ENCODE data around the gene LRRC53. TPM values are rescaled to one million over a fixed set of nuclear protein-coding genes. Genes with fewer than 3 reads are reported as not detected.

The LRRC53 gene
- total and polyA plus RNA-seq, 2 experiments from 2014 or later: not detected

GRCh38 chr1:74548961-74549750 lies 36.7 kb upstream of the LRRC53 start:
- no peaks in the 10 kb centered on the region for H3K9me3 Mint-ChIP-seq
- peaks cover 2% of the 10 kb centered on the region for H3K27me3 Mint-ChIP-seq (ENCODE audit: insufficient read depth, low read depth, poor library complexity)
- H3K27ac Mint-ChIP-seq: no peak overlapping the region
- Histone ChIP-seq H3K27me3 (ENCODE audit: insufficient read depth) (no peaks in the 10 kb centered on the region), H3K4me2 (no peak overlapping the region), H3K79me2 (replicated peaks; ENCODE audit: insufficient read depth) (no peaks in the 10 kb centered on the region), H3K27ac (ENCODE audit: low read depth) (no peak overlapping the region), H3K4me1 (ENCODE audit: insufficient read depth) (no peaks in the 10 kb centered on the region), H3F3A (replicated peaks; ENCODE audit: low read depth) (no peaks in the 10 kb centered on the region), H3K9me2 (ENCODE audit: insufficient read depth) (no peaks in the 10 kb centered on the region), H3K4me3 (no peak overlapping the region), H2AFZ (peak overlapping the region; percentile 9; the same call in 1 of the 2 replicates), H3K36me3 (ENCODE audit: insufficient read depth) (no peaks in the 10 kb centered on the region), H4K20me1 (replicated peaks; ENCODE audit: insufficient read depth) (no peaks in the 10 kb centered on the region)
- ATAC-seq (no peak), DNase-seq (ENCODE audit: low spot score) (no peak)
- H3K36me3 Mint-ChIP-seq (ENCODE audit: low read depth): no peaks in the 10 kb centered on the region
- TF ChIP-seq, protein P1, sequence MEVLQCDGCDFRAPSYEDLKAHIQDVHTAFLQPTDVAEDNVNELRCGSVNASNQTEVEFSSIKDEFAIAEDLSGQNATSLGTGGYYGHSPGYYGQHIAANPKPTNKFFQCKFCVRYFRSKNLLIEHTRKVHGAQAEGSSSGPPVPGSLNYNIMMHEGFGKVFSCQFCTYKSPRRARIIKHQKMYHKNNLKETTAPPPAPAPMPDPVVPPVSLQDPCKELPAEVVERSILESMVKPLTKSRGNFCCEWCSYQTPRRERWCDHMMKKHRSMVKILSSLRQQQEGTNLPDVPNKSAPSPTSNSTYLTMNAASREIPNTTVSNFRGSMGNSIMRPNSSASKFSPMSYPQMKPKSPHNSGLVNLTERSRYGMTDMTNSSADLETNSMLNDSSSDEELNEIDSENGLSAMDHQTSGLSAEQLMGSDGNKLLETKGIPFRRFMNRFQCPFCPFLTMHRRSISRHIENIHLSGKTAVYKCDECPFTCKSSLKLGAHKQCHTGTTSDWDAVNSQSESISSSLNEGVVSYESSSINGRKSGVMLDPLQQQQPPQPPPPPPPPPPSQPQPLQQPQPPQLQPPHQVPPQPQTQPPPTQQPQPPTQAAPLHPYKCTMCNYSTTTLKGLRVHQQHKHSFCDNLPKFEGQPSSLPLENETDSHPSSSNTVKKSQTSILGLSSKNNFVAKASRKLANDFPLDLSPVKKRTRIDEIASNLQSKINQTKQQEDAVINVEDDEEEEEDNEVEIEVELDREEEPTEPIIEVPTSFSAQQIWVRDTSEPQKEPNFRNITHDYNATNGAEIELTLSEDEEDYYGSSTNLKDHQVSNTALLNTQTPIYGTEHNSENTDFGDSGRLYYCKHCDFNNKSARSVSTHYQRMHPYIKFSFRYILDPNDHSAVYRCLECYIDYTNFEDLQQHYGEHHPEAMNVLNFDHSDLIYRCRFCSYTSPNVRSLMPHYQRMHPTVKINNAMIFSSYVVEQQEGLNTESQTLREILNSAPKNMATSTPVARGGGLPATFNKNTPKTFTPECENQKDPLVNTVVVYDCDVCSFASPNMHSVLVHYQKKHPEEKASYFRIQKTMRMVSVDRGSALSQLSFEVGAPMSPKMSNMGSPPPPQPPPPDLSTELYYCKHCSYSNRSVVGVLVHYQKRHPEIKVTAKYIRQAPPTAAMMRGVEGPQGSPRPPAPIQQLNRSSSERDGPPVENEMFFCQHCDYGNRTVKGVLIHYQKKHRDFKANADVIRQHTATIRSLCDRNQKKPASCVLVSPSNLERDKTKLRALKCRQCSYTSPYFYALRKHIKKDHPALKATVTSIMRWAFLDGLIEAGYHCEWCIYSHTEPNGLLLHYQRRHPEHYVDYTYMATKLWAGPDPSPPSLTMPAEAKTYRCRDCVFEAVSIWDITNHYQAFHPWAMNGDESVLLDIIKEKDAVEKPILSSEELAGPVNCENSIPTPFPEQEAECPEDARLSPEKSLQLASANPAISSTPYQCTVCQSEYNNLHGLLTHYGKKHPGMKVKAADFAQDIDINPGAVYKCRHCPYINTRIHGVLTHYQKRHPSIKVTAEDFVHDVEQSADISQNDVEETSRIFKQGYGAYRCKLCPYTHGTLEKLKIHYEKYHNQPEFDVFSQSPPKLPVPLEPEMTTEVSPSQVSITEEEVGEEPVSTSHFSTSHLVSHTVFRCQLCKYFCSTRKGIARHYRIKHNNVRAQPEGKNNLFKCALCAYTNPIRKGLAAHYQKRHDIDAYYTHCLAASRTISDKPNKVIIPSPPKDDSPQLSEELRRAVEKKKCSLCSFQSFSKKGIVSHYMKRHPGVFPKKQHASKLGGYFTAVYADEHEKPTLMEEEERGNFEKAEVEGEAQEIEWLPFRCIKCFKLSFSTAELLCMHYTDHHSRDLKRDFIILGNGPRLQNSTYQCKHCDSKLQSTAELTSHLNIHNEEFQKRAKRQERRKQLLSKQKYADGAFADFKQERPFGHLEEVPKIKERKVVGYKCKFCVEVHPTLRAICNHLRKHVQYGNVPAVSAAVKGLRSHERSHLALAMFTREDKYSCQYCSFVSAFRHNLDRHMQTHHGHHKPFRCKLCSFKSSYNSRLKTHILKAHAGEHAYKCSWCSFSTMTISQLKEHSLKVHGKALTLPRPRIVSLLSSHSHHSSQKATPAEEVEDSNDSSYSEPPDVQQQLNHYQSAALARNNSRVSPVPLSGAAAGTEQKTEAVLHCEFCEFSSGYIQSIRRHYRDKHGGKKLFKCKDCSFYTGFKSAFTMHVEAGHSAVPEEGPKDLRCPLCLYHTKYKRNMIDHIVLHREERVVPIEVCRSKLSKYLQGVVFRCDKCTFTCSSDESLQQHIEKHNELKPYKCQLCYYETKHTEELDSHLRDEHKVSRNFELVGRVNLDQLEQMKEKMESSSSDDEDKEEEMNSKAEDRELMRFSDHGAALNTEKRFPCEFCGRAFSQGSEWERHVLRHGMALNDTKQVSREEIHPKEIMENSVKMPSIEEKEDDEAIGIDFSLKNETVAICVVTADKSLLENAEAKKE (CRISPR knock-in tag; IDR thresholded peaks at IDR 0.05): no peak
- TF ChIP-seq STAT1 (IDR thresholded peaks at IDR 0.05; ENCODE audit: unreplicated experiment) (no peak), ZNF114 (CRISPR knock-in tag; IDR thresholded peaks at IDR 0.05) (no peak), POLR2AphosphoS5 (IDR thresholded peaks at IDR 0.05; ENCODE audit: low read depth) (no peak), NANOG (IDR thresholded peaks at IDR 0.05; ENCODE audit: borderline replicate concordance) (no peak), ETS1 (IDR thresholded peaks at IDR 0.05) (no peak), CREB1 (CRISPR knock-in tag; IDR thresholded peaks at IDR 0.05; ENCODE audit: low read depth) (no peak)
- H3K4me3 Mint-ChIP-seq: no peak overlapping the region
- no peaks in the 10 kb centered on the region for H3K4me1 Mint-ChIP-seq
